ENCODE measurements around the gene THRB. TPM values are rescaled to one million over a fixed set of nuclear protein-coding genes. Genes with fewer than 3 reads are reported as not detected.

THRB gene
- total and polyA plus RNA-seq, 2 donors (not counting 3 experiments of a cell fraction or from before 2014, with no cell fraction given) = 0.06 TPM; not detected in 1

- H3K27me3 ChIP-seq (ENCODE audit: control insufficient read depth in 2 of 2, insufficient read depth in 2 of 2, low read length in 2 of 2) = no peaks in the 10 kb centered on the region
- no peak overlapping the region for H3K9ac ChIP-seq (replicated peaks; ENCODE audit: extremely low read depth, insufficient read depth, low read length)
- intact Hi-C loops (cut with micrococcal nuclease) (no loop called here), dilution Hi-C loops (cut with MboI; ENCODE audit: extremely low pct_ligation_motif_present, low sequenced_read_pairs) (no loop called here)
- H4K20me1 ChIP-seq (replicated peaks; ENCODE audit: control insufficient read depth, extremely low read depth, insufficient read depth, low read length) = no peaks in the 10 kb centered on the region
- TF ChIP-seq EZH2 (IDR thresholded peaks at IDR 0.05; ENCODE audit: borderline replicate concordance, low read depth, low read length, severe bottlenecking) (no peak), POLR2AphosphoS5 (IDR thresholded peaks at IDR 0.05; ENCODE audit: insufficient read depth, low read depth, low read length) (no peak), MAX (IDR thresholded peaks at IDR 0.05; ENCODE audit: insufficient read depth, insufficient read length) (no peak), CTCF (IDR thresholded peaks at IDR 0.05; ENCODE audit: extremely low read depth in 1 of 2, insufficient read depth in 1 of 2, low read depth in 1 of 2, low read length in 2 of 2) (no peak), POLR2A (IDR thresholded peaks at IDR 0.05; ENCODE audit: low read depth, low read length) (no peak), JUN (IDR thresholded peaks at IDR 0.05; ENCODE audit: borderline replicate concordance, insufficient read depth, insufficient read length, low read depth) (no peak), GATA2 (IDR thresholded peaks at IDR 0.05; ENCODE audit: insufficient read depth, insufficient read length, low read depth, low read length) (no peak), FOS (IDR thresholded peaks at IDR 0.05; ENCODE audit: borderline replicate concordance, insufficient read depth, low read length) (no peak), MYC (IDR thresholded peaks at IDR 0.05; ENCODE audit: low read depth, low read length) (no peak)
- H3K36me3 ChIP-seq (ENCODE audit: control insufficient read depth in 2 of 2, extremely low read depth in 1 of 2, insufficient read depth in 2 of 2, low read length in 2 of 2) = no peaks in the 10 kb centered on the region
- no peak overlapping the region for H3K4me3 ChIP-seq (replicated peaks in 1 of 3; ENCODE audit: insufficient read depth in 1 of 3, low read depth in 1 of 3, low read length in 3 of 3)
- CTCF ChIA-PET = interaction anchor here (0.6 to 4.6 kb wide), 7 partner anchors 11 to 444 kb away, joined by 3 to 23 read pairs (median 5); no protein-coding TSS in a partner anchor
- H3K9me1 ChIP-seq (replicated peaks; ENCODE audit: control insufficient read depth, extremely low read depth, insufficient read depth, low read length) = no peaks in the 10 kb centered on the region
- no peaks in the 10 kb centered on the region for H3K79me2 ChIP-seq (ENCODE audit: control insufficient read depth, insufficient read depth, low read length)
- no peak overlapping the region for H3K27ac ChIP-seq (ENCODE audit: insufficient read depth, low read depth, low read length)
- H3K9me3 ChIP-seq (replicated peaks; ENCODE audit: control insufficient read depth, insufficient read depth, low read length) = no peaks in the 10 kb centered on the region
- no peak overlapping the region for H2AFZ ChIP-seq (ENCODE audit: low read depth, low read length)
- FAIRE-seq (peak; percentile 37), DNase-seq (ENCODE audit: low read depth, low spot score) (no peak)
- POLR2A ChIA-PET = no interaction called here
- no peaks in the 10 kb centered on the region for H3K4me1 ChIP-seq (ENCODE audit: control insufficient read depth, extremely low read depth, insufficient read depth, low read length)
- H3K4me2 ChIP-seq (ENCODE audit: insufficient read depth, low read length) = no peak overlapping the region
- no TSS peak for BruUV-seq (replicated peaks)
Measured at GRCh38 chr3:24259901-24260512, 234.6 kb downstream of the THRB start.

Measured in endothelial cell of umbilical vein (primary cell).